Fibroblast of lung (primary cell): ENCODE results near the gene CCDC86. TPM values are rescaled to one million over a fixed set of nuclear protein-coding genes. Genes with fewer than 3 reads are reported as not detected.

ENCODE experiments used
- DNase-seq, 2 donors: peaks; one replicate each; pipeline versions ENCODE4 v3.0.0 to v3.0.0-alpha.2; 2010; ENCODE audit warnings: low read depth in 2 of 2
- H2AFZ ChIP-seq: 2 replicates; pipeline ENCODE4 v1.5.1; 2012; ENCODE audit warnings: low read length, control low read depth, inconsistent platforms
- H3K27ac ChIP-seq: 2 replicates; pipeline ENCODE4 v1.5.1; 2011; ENCODE audit warnings: low read length, control low read depth; ENCODE audit not compliant: insufficient read depth
- H3K27me3 ChIP-seq: 2 replicates; pipeline ENCODE4 v1.5.1; 2011; ENCODE audit warnings: mild to moderate bottlenecking, low read length; ENCODE audit not compliant: control insufficient read depth, insufficient read depth
- H3K36me3 ChIP-seq: 2 replicates; pipeline ENCODE4 v1.5.1; 2011; ENCODE audit warnings: low read length; ENCODE audit not compliant: control insufficient read depth, insufficient read depth
- H3K4me1 ChIP-seq: 2 replicates; pipeline ENCODE4 v1.5.1; 2011; ENCODE audit warnings: low read length; ENCODE audit not compliant: control insufficient read depth, insufficient read depth; ENCODE audit errors: extremely low read depth
- H3K4me2 ChIP-seq: 2 replicates; pipeline ENCODE4 v1.5.1; 2011; ENCODE audit warnings: low read length, control low read depth; ENCODE audit not compliant: insufficient read depth; ENCODE audit errors: extremely low read depth
- H3K4me3 ChIP-seq, 4 experiments: fragments of 200-600 bp in 1 of 4; sonication (generic) in 1 of 4; replicated peaks in 1 of 4; 2 replicates each; pipeline ENCODE4 v1.5.1; 2011 to 2016; ENCODE audit warnings: low read length in 4 of 4, low read depth in 3 of 4, mild to moderate bottlenecking in 3 of 4, control low read depth in 2 of 4, inconsistent platforms in 1 of 4, mixed read lengths in 1 of 4; ENCODE audit not compliant: insufficient read depth in 1 of 4; ENCODE audit errors: control extremely low read depth in 1 of 4
- H3K79me2 ChIP-seq: 2 replicates; pipeline ENCODE4 v1.5.1; 2012; ENCODE audit warnings: mild to moderate bottlenecking, low read length, inconsistent platforms; ENCODE audit not compliant: control insufficient read depth, insufficient read depth
- H3K9ac ChIP-seq: 2 replicates; pipeline ENCODE4 v1.5.1; 2011; ENCODE audit warnings: mild to moderate bottlenecking, low read length, control low read depth; ENCODE audit not compliant: insufficient read depth
- H3K9me3 ChIP-seq: 2 replicates; pipeline ENCODE4 v1.5.1; 2012; ENCODE audit warnings: low read depth, low read length; ENCODE audit not compliant: control insufficient read depth, insufficient read depth
- H4K20me1 ChIP-seq: 2 replicates; pipeline ENCODE4 v1.5.1; 2011; ENCODE audit warnings: low read length; ENCODE audit not compliant: control insufficient read depth, insufficient read depth; ENCODE audit errors: extremely low read depth
- CTCF ChIP-seq, 2 donors: IDR thresholded peaks in 1 of 2; conservative IDR thresholded peaks in 1 of 2; 1 replicate in 1 of 2; 2 replicates in 1 of 2; pipeline ENCODE4 v1.5.1; 2011 to 2012; ENCODE audit warnings: low read length in 2 of 2, control low read depth in 1 of 2, inconsistent platforms in 1 of 2, low read depth in 1 of 2, mild to moderate bottlenecking in 1 of 2
- EZH2 ChIP-seq: IDR thresholded peaks from 2 replicates; pipeline ENCODE4 v1.5.1; 2012; ENCODE audit warnings: low read length, control low read depth, mild to moderate bottlenecking; ENCODE audit errors: missing control alignments
- polyA plus RNA-seq, 2 donors: library from polyadenylated mRNA; depleted of rRNA in 1 of 2; stranded (reverse) in 1 of 2; unstranded in 1 of 2; fragments of >200 nt; gene quantifications; 2 replicates each; pipeline ENCODE4 v1.2.1, GENCODE V29; 2011 to 2012; ENCODE audit warnings: missing spikeins in 1 of 2
- total RNA-seq: library from RNA; depleted of rRNA; stranded (reverse); fragments of >200 nt; gene quantifications from 2 replicates; pipeline ENCODE4 v1.2.1, GENCODE V29; 2014

The CCDC86 gene
- total and polyA plus RNA-seq, 2 donors (not counting 1 experiment from before 2014, with no cell fraction given), result 7.4 to 14.9 TPM

- H3K27me3 ChIP-seq, result peaks cover 2% of the 10 kb centered on the region
- no peaks in the 10 kb centered on the region for H3K79me2 ChIP-seq
- H3K4me1 ChIP-seq, result no peaks in the 10 kb centered on the region
- H3K9me3 ChIP-seq, result no peaks in the 10 kb centered on the region
- TF ChIP-seq EZH2 (no peak), CTCF (conservative IDR thresholded peaks at IDR 0.05 in 1 of 2, IDR thresholded peaks at IDR 0.05 in 1 of 2; ENCODE audit: low read depth in 1 of 2, low read length in 2 of 2) (no peak)
- H2AFZ ChIP-seq, result no peak overlapping the region
- H3K36me3 ChIP-seq, result no peaks in the 10 kb centered on the region
- H3K27ac ChIP-seq, result no peak overlapping the region
- H4K20me1 ChIP-seq, result no peaks in the 10 kb centered on the region
- H3K9ac ChIP-seq, result no peak overlapping the region
- no peak overlapping the region for H3K4me3 ChIP-seq
- H3K4me2 ChIP-seq, result no peak overlapping the region
- no peak for DNase-seq
Measured at GRCh38 chr11:60862171-60862570, 20.3 kb downstream of the CCDC86 start.

GRCh38 chr11:60863550-60864521 is 21.9 kb downstream of the CCDC86 start:
- H3K36me3 ChIP-seq, result no peaks in the 10 kb centered on the region
- H3K4me3 ChIP-seq, result no peak overlapping the region
- H3K9me3 ChIP-seq, result no peaks in the 10 kb centered on the region
- no peaks in the 10 kb centered on the region for H3K79me2 ChIP-seq
- no peak overlapping the region for H2AFZ ChIP-seq
- H3K9ac ChIP-seq, result no peak overlapping the region
- no peak for DNase-seq
- H3K27me3 ChIP-seq, result peaks cover 2% of the 10 kb centered on the region
- no peak overlapping the region for H3K27ac ChIP-seq
- no peak overlapping the region for H3K4me2 ChIP-seq
- H3K4me1 ChIP-seq, result no peaks in the 10 kb centered on the region
- H4K20me1 ChIP-seq, result no peaks in the 10 kb centered on the region
- TF ChIP-seq EZH2, result no peak
- TF ChIP-seq CTCF (conservative IDR thresholded peaks at IDR 0.05 in 1 of 2, IDR thresholded peaks at IDR 0.05 in 1 of 2; ENCODE audit: low read depth in 1 of 2, low read length in 2 of 2), result no peak

GRCh38 chr11:60864856-60865513 is 23.1 kb downstream of the CCDC86 start:
- Histone ChIP-seq H3K4me1 (no peaks in the 10 kb centered on the region), H3K9ac (no peak overlapping the region), H3K4me2 (no peak overlapping the region), H3K27ac (no peak overlapping the region), H3K9me3 (no peaks in the 10 kb centered on the region), H4K20me1 (no peaks in the 10 kb centered on the region), H3K79me2 (no peaks in the 10 kb centered on the region), H3K27me3 (peaks cover 2% of the 10 kb centered on the region), H2AFZ (no peak overlapping the region), H3K4me3 (no peak overlapping the region), H3K36me3 (no peaks in the 10 kb centered on the region)
- TF ChIP-seq CTCF (conservative IDR thresholded peaks at IDR 0.05 in 1 of 2, IDR thresholded peaks at IDR 0.05 in 1 of 2; ENCODE audit: low read depth in 1 of 2, low read length in 2 of 2), result no peak
- no peak for TF ChIP-seq EZH2
- DNase-seq, result no peak
